Activated T-cell treated with anti-CD3 and anti-CD28 coated beads, Interleukin-2, amount 50 U/mL, for 48 hours (primary cell): ENCODE data around the gene NRXN2.

Experiments
- DNase-seq, 2 experiments: peaks; one replicate each; pipeline ENCODE4 v3.0.0-alpha.2; 2020

NRXN2 gene

GRCh38 chr11:64758330-64759079 is 35.5 kb upstream of the NRXN2 start:
- DNase-seq = no peak

GRCh38 chr11:64757549-64758329 is 34.7 kb upstream of the NRXN2 start:
- no peak for DNase-seq

- no peak for DNase-seq
Observed at GRCh38 chr11:64755681-64756361, 32.8 kb upstream of the NRXN2 start.

- no peak for DNase-seq
Observed at GRCh38 chr11:64754919-64755662, 32.1 kb upstream of the NRXN2 start.

- DNase-seq = no peak
Observed at GRCh38 chr11:64754124-64754918, 31.3 kb upstream of the NRXN2 start.

GRCh38 chr11:64753380-64754123 is 30.6 kb upstream of the NRXN2 start:
- no peak for DNase-seq

- no peak for DNase-seq
Observed at GRCh38 chr11:64753019-64753379, 30.0 kb upstream of the NRXN2 start.

- DNase-seq = no peak
Observed at GRCh38 chr11:64752175-64752970, 29.4 kb upstream of the NRXN2 start.

GRCh38 chr11:64751580-64751979 is 28.6 kb upstream of the NRXN2 start:
- no peak for DNase-seq

- no peak for DNase-seq
Observed at GRCh38 chr11:64751136-64751535, 28.1 kb upstream of the NRXN2 start.

GRCh38 chr11:64750361-64751054 is 27.5 kb upstream of the NRXN2 start:
- DNase-seq = no peak

- no peak for DNase-seq
Observed at GRCh38 chr11:64747961-64748665, 25.1 kb upstream of the NRXN2 start.

- DNase-seq = no peak
Observed at GRCh38 chr11:64746486-64746885, 23.5 kb upstream of the NRXN2 start.

- peak; percentile 79 for DNase-seq
Observed at GRCh38 chr11:64745521-64746328, 22.7 kb upstream of the NRXN2 start.

GRCh38 chr11:64745189-64745520 is 22.2 kb upstream of the NRXN2 start:
- DNase-seq = peak; percentile 62 to 65

GRCh38 chr11:64744544-64745188 is 21.7 kb upstream of the NRXN2 start:
- DNase-seq = no peak

- peak; percentile 84 to 88 for DNase-seq
Observed at GRCh38 chr11:64743591-64744543, 20.9 kb upstream of the NRXN2 start, which contains the start of gene RASGRP2. Gene RASGRP2 (minus strand): TSS chr11:64744142. CDS start chr11:64742866, 1,276 bp downstream.
